ENCODE results near the gene CYP2U1. TPM values are rescaled to one million over a fixed set of nuclear protein-coding genes. Genes with fewer than 3 reads are reported as not detected.

Gene CYP2U1
- total and polyA plus RNA-seq, 2 donors (not counting 1 experiment from before 2014, with no cell fraction given) = 15.5 to 24.3 TPM

- H3K36me3 ChIP-seq (ENCODE audit: control insufficient read depth, insufficient read depth, low read length) = no peaks in the 10 kb centered on the region
- H3K79me2 ChIP-seq (ENCODE audit: control insufficient read depth, insufficient read depth, low read length) = no peaks in the 10 kb centered on the region
- TF ChIP-seq CTCF (conservative IDR thresholded peaks at IDR 0.05 in 1 of 2, IDR thresholded peaks at IDR 0.05 in 1 of 2; ENCODE audit: low read depth in 1 of 2, low read length in 2 of 2) = no peak
- TF ChIP-seq EZH2 (IDR thresholded peaks at IDR 0.05; ENCODE audit: low read length, missing control alignments) = no peak
- no peak overlapping the region for H3K9ac ChIP-seq (ENCODE audit: insufficient read depth, low read length)
- DNase-seq (ENCODE audit: low read depth in 2 of 2) = no peak
- H3K4me3 ChIP-seq (replicated peaks in 1 of 4; ENCODE audit: control extremely low read depth in 1 of 4, insufficient read depth in 1 of 4, low read depth in 3 of 4, low read length in 4 of 4) = no peak overlapping the region
- H2AFZ ChIP-seq (ENCODE audit: low read length) = no peak overlapping the region
- H3K27ac ChIP-seq (ENCODE audit: insufficient read depth, low read length) = no peak overlapping the region
- no peaks in the 10 kb centered on the region for H4K20me1 ChIP-seq (ENCODE audit: control insufficient read depth, extremely low read depth, insufficient read depth, low read length)
- H3K4me1 ChIP-seq (ENCODE audit: control insufficient read depth, extremely low read depth, insufficient read depth, low read length) = no peaks in the 10 kb centered on the region
- H3K9me3 ChIP-seq (ENCODE audit: control insufficient read depth, insufficient read depth, low read depth, low read length) = no peaks in the 10 kb centered on the region
- H3K27me3 ChIP-seq (ENCODE audit: control insufficient read depth, insufficient read depth, low read length) = no peaks in the 10 kb centered on the region
- H3K4me2 ChIP-seq (ENCODE audit: extremely low read depth, insufficient read depth, low read length) = no peak overlapping the region
Measured at GRCh38 chr4:107945809-107946208, 14.5 kb downstream of the CYP2U1 start.

DNA sequence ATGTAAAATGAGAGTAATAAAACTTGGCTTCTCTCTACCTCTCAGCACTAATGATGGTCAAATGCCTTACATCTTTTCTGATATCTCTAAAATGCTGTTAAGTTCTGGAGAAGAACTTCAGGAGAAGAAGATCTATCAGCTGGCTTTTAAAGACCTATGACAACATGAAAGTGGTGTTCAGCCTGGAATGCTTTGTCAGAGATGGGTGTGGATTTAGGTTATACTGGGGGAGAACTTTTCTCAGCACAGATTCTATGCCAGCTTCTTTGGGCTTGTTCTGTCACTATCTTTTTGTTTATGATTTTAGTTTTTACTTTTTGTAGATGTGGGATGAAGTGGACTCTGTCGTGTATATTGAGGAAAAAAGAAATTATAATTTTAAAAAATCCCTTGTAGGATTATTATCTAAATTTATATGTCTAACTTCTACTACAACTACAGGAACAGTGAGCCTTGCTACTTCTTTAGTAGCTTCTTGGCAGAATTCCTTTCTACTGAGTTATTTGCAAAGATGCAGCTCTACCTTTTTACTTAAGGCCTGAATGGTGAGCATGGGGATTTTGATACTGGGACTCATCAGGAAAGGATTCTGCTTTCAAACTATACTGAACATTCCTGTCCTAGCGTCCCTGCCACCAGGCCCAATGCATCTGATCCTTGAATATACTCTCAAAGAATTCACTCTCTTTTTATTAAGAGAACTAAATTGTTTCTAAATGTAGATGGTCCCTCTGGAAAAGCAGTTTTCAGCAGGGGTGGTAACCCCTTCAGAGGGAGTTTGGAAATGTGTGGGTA lies 19.6 kb downstream of the CYP2U1 start:
- no peak overlapping the region for H3K4me2 ChIP-seq (ENCODE audit: extremely low read depth, insufficient read depth, low read length)
- no peak overlapping the region for H2AFZ ChIP-seq (ENCODE audit: low read length)
- TF ChIP-seq EZH2 (IDR thresholded peaks at IDR 0.05; ENCODE audit: low read length, missing control alignments) (no peak), CTCF (conservative IDR thresholded peaks at IDR 0.05 in 1 of 2, IDR thresholded peaks at IDR 0.05 in 1 of 2; ENCODE audit: low read depth in 1 of 2, low read length in 2 of 2) (no peak)
- no peaks in the 10 kb centered on the region for H4K20me1 ChIP-seq (ENCODE audit: control insufficient read depth, extremely low read depth, insufficient read depth, low read length)
- H3K4me1 ChIP-seq (ENCODE audit: control insufficient read depth, extremely low read depth, insufficient read depth, low read length) = peaks cover 5% of the 10 kb centered on the region
- H3K27ac ChIP-seq (ENCODE audit: insufficient read depth, low read length) = peak overlapping the region; percentile 37
- H3K36me3 ChIP-seq (ENCODE audit: control insufficient read depth, insufficient read depth, low read length) = no peaks in the 10 kb centered on the region
- H3K27me3 ChIP-seq (ENCODE audit: control insufficient read depth, insufficient read depth, low read length) = no peaks in the 10 kb centered on the region
- no peaks in the 10 kb centered on the region for H3K79me2 ChIP-seq (ENCODE audit: control insufficient read depth, insufficient read depth, low read length)
- peak in 1 of 2 donors; percentile 27 for DNase-seq (ENCODE audit: low read depth in 2 of 2)
- no peak overlapping the region for H3K9ac ChIP-seq (ENCODE audit: insufficient read depth, low read length)
- no peaks in the 10 kb centered on the region for H3K9me3 ChIP-seq (ENCODE audit: control insufficient read depth, insufficient read depth, low read depth, low read length)
- no peak overlapping the region for H3K4me3 ChIP-seq (replicated peaks in 1 of 4; ENCODE audit: control extremely low read depth in 1 of 4, insufficient read depth in 1 of 4, low read depth in 3 of 4, low read length in 4 of 4)

DNA sequence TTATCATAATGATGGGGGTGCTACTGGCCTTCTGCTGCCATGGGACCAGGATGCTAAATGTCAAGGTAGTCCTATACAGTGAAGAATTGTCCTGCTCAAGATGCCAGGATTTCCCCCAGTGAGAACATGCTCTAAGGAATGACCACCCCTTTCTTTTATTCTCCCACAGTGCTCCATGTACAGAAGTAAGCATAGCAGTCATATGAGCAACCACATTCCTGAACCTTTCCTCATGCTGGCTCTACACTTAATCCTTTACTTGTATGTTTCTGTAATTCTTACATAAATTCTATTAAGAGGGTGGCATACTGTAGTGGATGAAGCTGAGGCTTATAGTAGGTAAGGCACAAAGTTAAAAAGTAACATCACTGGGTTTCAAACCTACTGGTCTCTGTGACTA lies 20.2 kb downstream of the CYP2U1 start:
- no peak overlapping the region for H3K9ac ChIP-seq (ENCODE audit: insufficient read depth, low read length)

More for the DNA sequence above, 20.2 kb downstream of the CYP2U1 start:
- H3K27ac ChIP-seq (ENCODE audit: insufficient read depth, low read length) = peak overlapping the region; percentile 37
- H3K4me1 ChIP-seq (ENCODE audit: control insufficient read depth, extremely low read depth, insufficient read depth, low read length) = peaks cover 5% of the 10 kb centered on the region
- no peaks in the 10 kb centered on the region for H4K20me1 ChIP-seq (ENCODE audit: control insufficient read depth, extremely low read depth, insufficient read depth, low read length)
- peak; percentile 49 to 90 for DNase-seq (ENCODE audit: low read depth in 2 of 2)
- H3K9me3 ChIP-seq (ENCODE audit: control insufficient read depth, insufficient read depth, low read depth, low read length) = no peaks in the 10 kb centered on the region
- H3K79me2 ChIP-seq (ENCODE audit: control insufficient read depth, insufficient read depth, low read length) = no peaks in the 10 kb centered on the region
- H3K36me3 ChIP-seq (ENCODE audit: control insufficient read depth, insufficient read depth, low read length) = no peaks in the 10 kb centered on the region
- no peak overlapping the region for H3K4me3 ChIP-seq (replicated peaks in 1 of 4; ENCODE audit: control extremely low read depth in 1 of 4, insufficient read depth in 1 of 4, low read depth in 3 of 4, low read length in 4 of 4)
- H2AFZ ChIP-seq (ENCODE audit: low read length) = no peak overlapping the region
- no peaks in the 10 kb centered on the region for H3K27me3 ChIP-seq (ENCODE audit: control insufficient read depth, insufficient read depth, low read length)
- TF ChIP-seq EZH2 (IDR thresholded peaks at IDR 0.05; ENCODE audit: low read length, missing control alignments) (no peak), CTCF (conservative IDR thresholded peaks at IDR 0.05 in 1 of 2, IDR thresholded peaks at IDR 0.05 in 1 of 2; ENCODE audit: low read depth in 1 of 2, low read length in 2 of 2) (no peak)
- no peak overlapping the region for H3K4me2 ChIP-seq (ENCODE audit: extremely low read depth, insufficient read depth, low read length)

All from fibroblast of lung (primary cell).